A549 treated with AZD9567 at 1 μM for 4 hours (cell line): ENCODE data around the gene HNRNPA1. TPM values are rescaled to one million over a fixed set of nuclear protein-coding genes. Genes with fewer than 3 reads are reported as not detected.

Experiments
- total RNA-seq: library from RNA; stranded (reverse); fragments of 200-300 nt; extraction: Qiagen RNA extraction; gene quantifications from 5 replicates; pipeline ENCODE4 v1.2.3, GENCODE V29; 2022; ENCODE audit not compliant: insufficient read depth

Gene HNRNPA1
- 1,359 to 2,807 TPM (median 1,410 TPM) in 5 replicates for total RNA-seq

DNA sequence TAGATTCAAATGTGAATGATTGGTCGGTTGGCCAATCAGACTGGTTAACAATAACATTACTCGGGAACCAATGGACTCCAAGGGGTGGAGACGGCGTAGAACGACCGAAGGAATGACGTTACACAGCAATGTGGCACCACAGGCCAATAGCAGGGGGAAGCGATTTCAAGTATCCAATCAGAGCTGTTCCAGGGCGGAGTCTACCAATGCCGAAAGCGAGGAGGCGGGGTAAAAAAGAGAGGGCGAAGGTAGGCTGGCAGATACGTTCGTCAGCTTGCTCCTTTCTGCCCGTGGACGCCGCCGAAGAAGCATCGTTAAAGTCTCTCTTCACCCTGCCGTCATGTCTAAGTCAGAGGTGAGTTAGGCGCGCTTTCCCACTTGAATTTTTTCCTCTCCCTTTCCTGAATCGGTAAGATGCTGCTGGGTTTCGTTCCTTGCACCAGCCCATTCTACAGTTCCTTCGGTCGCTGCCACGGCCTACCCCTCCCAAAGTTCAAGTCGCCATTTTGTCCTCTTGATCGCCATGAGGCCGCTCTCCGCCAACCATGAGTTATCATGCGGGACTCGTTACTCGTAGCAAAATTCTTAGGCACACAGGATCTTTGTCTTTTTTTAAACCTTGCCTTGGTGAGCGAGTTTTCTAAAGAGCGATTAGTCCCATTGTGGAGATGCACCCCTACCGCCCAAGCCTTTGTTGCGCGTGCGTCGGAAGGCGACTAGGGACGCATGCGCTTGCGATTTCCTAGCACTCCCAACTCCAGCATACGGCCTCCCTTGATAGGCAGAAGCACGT lies at the start of gene HNRNPA1:
HNRNPA1 (plus strand) TSS at position 259 of the 793 bp plus-strand sequence; CDS start at position 341, 82 bp downstream.

DNA sequence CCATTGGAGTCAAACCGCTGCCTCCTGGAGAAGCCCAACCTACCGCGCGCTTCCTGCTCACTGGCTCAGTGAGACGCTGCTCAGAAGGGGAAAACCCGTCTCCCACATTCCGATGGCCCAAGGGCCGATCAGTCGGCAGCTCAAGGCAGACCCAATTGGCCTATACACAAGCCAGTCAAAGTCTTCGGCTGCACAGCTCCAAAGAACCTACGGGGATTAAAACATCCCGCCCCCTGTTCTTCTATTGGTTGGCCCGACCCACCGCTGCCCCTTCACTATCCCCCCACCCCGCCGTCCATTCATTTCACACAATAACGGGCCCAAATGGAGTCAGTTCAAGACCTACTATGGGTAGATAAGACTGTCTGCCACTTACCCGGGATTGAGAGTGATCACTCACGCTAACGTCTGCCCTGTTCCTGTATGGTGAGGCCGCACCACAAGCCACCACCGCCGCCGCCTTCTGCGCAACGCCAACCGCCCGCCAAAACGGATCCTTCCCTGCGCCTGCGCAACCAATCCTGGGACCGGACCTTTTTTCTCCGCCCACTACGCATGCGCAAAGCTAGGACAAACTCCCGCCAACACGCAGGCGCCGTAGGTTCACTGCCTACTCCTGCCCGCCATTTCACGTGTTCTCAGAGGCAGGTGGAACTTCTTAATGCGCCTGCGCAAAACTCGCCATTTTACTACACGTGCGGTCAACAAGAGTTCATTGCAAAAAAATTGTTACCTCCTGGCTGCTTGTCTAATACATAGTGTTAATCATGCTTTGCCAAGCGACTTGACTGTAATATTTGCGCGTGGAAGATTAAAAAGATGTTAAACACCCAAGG lies 676 bp upstream of the HNRNPA1 start, which contains the start of gene CBX5:
CBX5 (minus strand) TSS at position 491 of the 836 bp plus-strand sequence. CDS start 22,472 bp downstream, outside the sequence.

DNA sequence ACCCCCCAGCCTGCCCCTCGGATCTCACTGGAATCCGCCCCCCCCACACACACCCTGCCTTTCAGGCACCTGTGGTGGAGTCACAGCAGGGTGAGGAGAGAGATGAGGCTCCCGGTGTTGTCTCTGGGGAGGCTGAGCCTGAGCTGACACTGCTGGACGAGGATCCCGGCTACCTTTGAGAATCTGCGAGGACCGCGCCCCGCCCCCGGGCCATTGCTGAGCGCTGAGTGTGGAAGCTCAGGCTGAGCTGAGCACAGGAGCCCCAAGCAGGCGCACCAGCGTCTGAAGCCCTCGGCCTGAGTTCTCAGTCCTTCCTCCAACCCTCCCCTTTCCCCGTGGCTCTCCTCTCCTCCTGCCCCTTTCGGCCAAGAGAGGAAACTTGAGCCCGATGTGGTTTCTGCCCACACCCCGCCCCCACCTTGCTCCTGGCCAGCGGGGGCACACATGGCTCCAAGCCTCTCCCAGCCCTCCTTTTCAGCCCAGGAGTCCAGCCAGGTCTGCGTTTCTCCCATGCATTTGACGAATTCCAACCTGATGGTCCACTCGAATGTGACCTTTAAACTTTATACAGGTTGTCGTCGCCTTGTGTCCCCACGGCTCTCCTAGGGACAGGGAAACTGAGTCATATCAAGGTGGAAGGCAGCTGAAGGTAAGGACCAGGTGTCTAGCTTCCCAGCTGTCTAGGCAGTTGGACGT lies 20.4 kb downstream of the HNRNPA1 start, which contains the start of gene NFE2:
NFE2 (minus strand) TSS at position 284 of the 696 bp plus-strand sequence. CDS start 5,767 bp downstream, outside the sequence.

DNA sequence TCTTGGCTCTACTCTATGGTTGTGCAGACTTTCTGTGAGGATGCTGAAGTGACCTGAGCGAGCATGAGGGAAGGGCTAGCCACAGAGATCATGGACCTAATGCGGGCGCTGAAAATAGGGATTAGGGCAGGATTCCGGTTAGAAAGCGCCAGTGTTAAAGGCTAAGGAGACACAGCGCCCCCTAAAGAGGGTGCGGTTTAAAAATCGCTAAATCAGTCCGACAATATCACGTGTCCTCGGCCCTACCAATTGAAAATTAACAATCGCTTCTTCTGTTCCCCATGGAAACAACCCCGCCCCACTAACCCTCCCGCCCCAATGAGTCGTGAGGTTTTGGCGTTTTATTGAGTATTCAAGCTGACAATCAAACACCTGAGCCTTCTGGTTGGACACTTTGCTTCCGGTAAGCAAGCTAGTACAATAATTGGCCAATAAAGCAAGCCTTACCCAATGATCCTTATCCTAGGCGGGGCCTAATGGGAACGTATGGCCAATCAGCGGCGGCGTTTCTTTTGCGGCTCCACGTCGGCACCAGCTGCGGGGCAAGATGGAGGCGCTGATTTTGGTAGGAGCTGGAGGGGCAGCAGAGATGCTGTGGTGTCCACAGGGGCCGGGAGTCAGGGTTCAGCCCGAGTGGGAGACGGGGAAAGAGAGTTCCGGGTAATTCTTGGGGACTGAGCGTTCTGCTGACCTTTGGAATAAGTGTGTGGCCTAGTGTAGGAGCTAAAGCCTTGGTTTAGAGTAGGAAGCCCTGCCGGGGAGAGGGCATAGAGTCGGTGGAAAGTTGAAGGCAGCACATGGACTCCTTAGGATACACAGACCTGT lies 44.3 kb downstream of the HNRNPA1 start, which contains the start of gene COPZ1:
COPZ1 (plus strand) TSS at position 515 of the 825 bp plus-strand sequence; CDS start at position 548, 33 bp downstream.

Other genes with a start within 250 kb of the HNRNPA1 start
- 0.29 to 0.58 TPM (median 0.43 TPM) in 4 of 5 replicates, not detected in the other for gene HOXC5, start 247.7 kb upstream of the HNRNPA1 start, total RNA-seq
- 2.0 to 4.9 TPM (median 2.8 TPM) in 5 replicates for gene HOXC4, start 226.9 kb upstream of the HNRNPA1 start, total RNA-seq
- 26.7 to 33.7 TPM (median 31.2 TPM) in 5 replicates for gene SMUG1, start 91.7 kb upstream of the HNRNPA1 start, total RNA-seq
- 21.7 to 27.2 TPM (median 24.7 TPM) in 5 replicates for gene CBX5, start 604 bp upstream of the HNRNPA1 start, total RNA-seq
- 0.05 to 0.06 TPM (median 0.06 TPM) in 3 of 5 replicates, not detected in the others for gene NFE2, start 20.3 kb downstream of the HNRNPA1 start, total RNA-seq
- gene COPZ1, start 44.4 kb downstream of the HNRNPA1 start, total RNA-seq = 202 to 273 TPM (median 217 TPM) in 5 replicates
- 0.05 to 0.08 TPM in 2 of 5 replicates, not detected in the others for gene GPR84, start 83.8 kb downstream of the HNRNPA1 start, total RNA-seq
- gene ZNF385A, start 104.0 kb downstream of the HNRNPA1 start, total RNA-seq = 15.4 to 18.8 TPM (median 18.7 TPM) in 5 replicates
- 189 to 257 TPM (median 242 TPM) in 5 replicates for gene ITGA5, start 138.5 kb downstream of the HNRNPA1 start, total RNA-seq
- gene GTSF1, start 192.9 kb downstream of the HNRNPA1 start, total RNA-seq = not detected in 5 replicates
- 0.02 TPM in 1 of 5 replicates, not detected in the others for gene NCKAP1L, start 217.0 kb downstream of the HNRNPA1 start, total RNA-seq